Breast epithelium (tissue), 4 donors: ENCODE measurements around the gene MAPKAP1. TPM values are rescaled to one million over a fixed set of nuclear protein-coding genes. Genes with fewer than 3 reads are reported as not detected.

Experiments used
- DNase-seq, 2 donors: peaks; one replicate each; pipeline ENCODE4 v3.0.0-alpha.2; 2019; ENCODE audit warnings: low spot score in 2 of 2
- H3K27ac ChIP-seq, 2 donors: fragments of 200-600 bp; sonication (generic) in 1 of 2; one replicate each; pipeline ENCODE4 v1.5.1; 2016 to 2019; ENCODE audit warnings: mild to moderate bottlenecking in 1 of 2
- H3K27me3 ChIP-seq, 2 donors: fragments of 200-600 bp; sonication (generic) in 1 of 2; one replicate each; pipeline versions ENCODE4 v1.5.1 to v1.6.0; 2017 to 2019; ENCODE audit warnings: control low read depth in 1 of 2, mild to moderate bottlenecking in 1 of 2
- H3K36me3 ChIP-seq: fragments of 200-600 bp; one replicate; pipeline ENCODE4 v1.5.1; 2019
- H3K4me1 ChIP-seq, 2 donors: fragments of 200-600 bp; sonication (generic); one replicate each; pipeline ENCODE4 v1.5.1; 2016 to 2019; ENCODE audit warnings: control low read depth in 1 of 2
- H3K4me3 ChIP-seq, 3 donors: fragments of 200-600 bp; sonication (generic); 1 replicate in 2 of 3; 2 replicates in 1 of 3; pipeline ENCODE4 v1.5.1; 2016 to 2019; ENCODE audit warnings: mild to moderate bottlenecking in 3 of 3, moderate library complexity in 2 of 3
- H3K9me3 ChIP-seq, 2 donors: fragments of 200-600 bp; sonication (generic) in 1 of 2; one replicate each; pipeline ENCODE4 v1.5.1; 2016 to 2019; ENCODE audit warnings: control low read depth in 1 of 2
- CTCF ChIP-seq, 3 donors: fragments of 450-650 bp; IDR thresholded peaks; one replicate each; pipeline ENCODE4 v1.5.1; 2016 to 2017; ENCODE audit warnings: antibody characterized with exemption in 3 of 3, mild to moderate bottlenecking in 3 of 3, moderate library complexity in 3 of 3
- POLR2A ChIP-seq: fragments of 450-650 bp; IDR thresholded peaks from one replicate; pipeline ENCODE4 v1.6.1; 2016; ENCODE audit warnings: antibody characterized with exemption, mild to moderate bottlenecking, moderate library complexity
- POLR2AphosphoS5 ChIP-seq, 3 donors: sonication (generic); formaldehyde crosslinking; IDR thresholded peaks; one replicate each; pipeline ENCODE4 v1.6.1; 2017; ENCODE audit warnings: antibody characterized with exemption in 3 of 3
- intact Hi-C: fragments of 100-400 bp; cut with DNase I; formaldehyde crosslinking; loops from one replicate; pipeline ENCODE4 v1.15.1; 2023; ENCODE audit warnings: low total_unique reads
- total RNA-seq, 3 donors: library from RNA; depleted of rRNA; stranded (reverse); fragments of >200 nt; gene quantifications; one replicate each; pipeline ENCODE4 v1.1.0, GENCODE V29; 2016

Gene MAPKAP1
- total RNA-seq, 3 donors from 2014 or later = 61.3 to 81.9 (median 78.6) TPM

DNA sequence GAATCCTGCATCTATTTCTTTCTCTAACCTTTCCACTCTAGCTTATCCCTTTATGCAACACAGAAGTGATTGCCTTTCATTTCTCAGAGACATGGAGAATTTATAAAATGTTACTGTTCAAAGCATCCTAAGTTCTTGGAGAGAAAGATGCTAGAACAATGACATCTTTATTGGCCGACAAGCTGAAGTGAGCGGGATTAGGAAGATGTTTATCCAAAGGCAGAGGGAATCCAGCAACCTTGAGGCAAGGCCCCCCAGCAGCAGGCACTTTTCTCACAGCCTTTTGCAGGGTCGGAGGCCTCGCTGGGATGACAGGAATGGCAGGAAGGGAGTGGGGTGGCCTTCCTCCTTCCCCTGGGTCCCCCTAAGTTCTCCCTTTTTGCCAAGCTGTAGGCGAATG lies 240.6 kb downstream of the MAPKAP1 start:
- no peaks in the 10 kb centered on the region for H3K4me1 ChIP-seq
- intact Hi-C loops = no loop called here
- H3K4me3 ChIP-seq = no peak overlapping the region
- TF ChIP-seq POLR2A (no peak), POLR2AphosphoS5 (IDR thresholded peaks at IDR 0.05) (no peak), CTCF (IDR thresholded peaks at IDR 0.05) (no peak)
- no peaks in the 10 kb centered on the region for H3K9me3 ChIP-seq
- no peaks in the 10 kb centered on the region for H3K36me3 ChIP-seq
- no peak overlapping the region for H3K27ac ChIP-seq
- no peak for DNase-seq
- H3K27me3 ChIP-seq = no peaks in the 10 kb centered on the region

DNA sequence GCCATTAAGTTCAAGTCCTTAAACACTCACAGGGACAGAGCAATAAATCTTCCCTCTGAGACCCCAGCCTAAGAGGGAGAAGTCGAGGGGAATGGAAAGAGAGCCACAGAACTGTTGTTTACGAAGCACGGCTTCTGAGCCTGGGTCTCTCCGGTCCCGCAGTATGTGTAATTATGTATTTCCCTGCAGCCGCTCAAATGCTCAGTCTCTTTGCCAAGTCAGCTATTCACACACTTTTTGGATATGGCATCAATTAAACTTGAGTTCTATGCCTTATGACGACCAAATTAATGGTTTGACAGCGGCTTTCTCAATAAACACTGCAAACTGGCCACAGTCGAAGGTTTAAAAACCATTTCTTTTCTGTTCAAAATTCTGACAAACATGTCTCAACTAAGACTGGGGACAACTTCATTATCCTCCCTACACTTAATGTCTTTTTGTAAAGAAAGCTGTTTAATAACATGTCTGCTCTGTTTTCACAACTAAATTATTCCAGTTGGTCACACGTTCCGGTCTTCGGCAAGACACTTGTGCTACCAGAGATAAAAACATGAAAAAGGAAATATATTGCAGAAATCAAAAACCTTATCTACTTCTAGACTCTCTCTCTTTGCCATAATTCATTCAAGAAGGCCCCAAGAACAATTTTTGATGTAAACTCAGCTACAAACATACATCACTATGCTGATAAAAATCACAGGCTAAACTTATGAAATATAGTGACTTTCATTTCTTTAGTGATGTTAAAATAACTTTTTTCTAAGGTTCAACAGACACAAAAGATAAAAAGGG lies 242.2 kb downstream of the MAPKAP1 start:
- no peak overlapping the region for H3K4me3 ChIP-seq
- no peak for DNase-seq
- intact Hi-C loops = no loop called here
- H3K36me3 ChIP-seq = no peaks in the 10 kb centered on the region
- H3K27ac ChIP-seq = no peak overlapping the region
- H3K27me3 ChIP-seq = no peaks in the 10 kb centered on the region
- TF ChIP-seq CTCF (IDR thresholded peaks at IDR 0.05) (no peak), POLR2A (no peak), POLR2AphosphoS5 (IDR thresholded peaks at IDR 0.05) (no peak)
- H3K9me3 ChIP-seq = no peaks in the 10 kb centered on the region
- H3K4me1 ChIP-seq = no peaks in the 10 kb centered on the region

GRCh38 chr9:125463926-125464325 lies 243.1 kb downstream of the MAPKAP1 start:
- no peaks in the 10 kb centered on the region for H3K36me3 ChIP-seq
- intact Hi-C loops = no loop called here
- TF ChIP-seq CTCF (IDR thresholded peaks at IDR 0.05) (no peak), POLR2A (no peak), POLR2AphosphoS5 (IDR thresholded peaks at IDR 0.05) (no peak)
- H3K9me3 ChIP-seq = no peaks in the 10 kb centered on the region
- no peak overlapping the region for H3K27ac ChIP-seq
- DNase-seq = no peak
- no peak overlapping the region for H3K4me3 ChIP-seq
- H3K27me3 ChIP-seq = no peaks in the 10 kb centered on the region
- H3K4me1 ChIP-seq = no peaks in the 10 kb centered on the region

GRCh38 chr9:125462861-125463291 lies 244.1 kb downstream of the MAPKAP1 start:
- no peaks in the 10 kb centered on the region for H3K9me3 ChIP-seq
- no peak overlapping the region for H3K27ac ChIP-seq
- TF ChIP-seq POLR2A (no peak), POLR2AphosphoS5 (IDR thresholded peaks at IDR 0.05) (no peak), CTCF (IDR thresholded peaks at IDR 0.05) (no peak)
- no peaks in the 10 kb centered on the region for H3K27me3 ChIP-seq
- no peaks in the 10 kb centered on the region for H3K36me3 ChIP-seq
- intact Hi-C loops = no loop called here
- H3K4me1 ChIP-seq = no peaks in the 10 kb centered on the region
- DNase-seq = no peak
- no peak overlapping the region for H3K4me3 ChIP-seq

GRCh38 chr9:125461636-125462190 lies 245.3 kb downstream of the MAPKAP1 start:
- H3K36me3 ChIP-seq = no peaks in the 10 kb centered on the region
- TF ChIP-seq POLR2A = no peak
- TF ChIP-seq CTCF (IDR thresholded peaks at IDR 0.05) = no peak
- TF ChIP-seq POLR2AphosphoS5 (IDR thresholded peaks at IDR 0.05) = no peak
- no peaks in the 10 kb centered on the region for H3K27me3 ChIP-seq
- intact Hi-C loops = no loop called here
- no peaks in the 10 kb centered on the region for H3K4me1 ChIP-seq
- H3K27ac ChIP-seq = no peak overlapping the region
- no peak for DNase-seq
- no peak overlapping the region for H3K4me3 ChIP-seq
- H3K9me3 ChIP-seq = peaks cover 0 to 10% of the 10 kb centered on the region in 2 donors
